GM12874 (cell line): ENCODE results near the gene TTL.

Experiments
- CTCF ChIP-seq: IDR thresholded peaks from 2 replicates; pipeline ENCODE4 v1.5.1; 2011; ENCODE audit warnings: low read depth, mild to moderate bottlenecking, control low read depth, low read length, moderate library complexity; ENCODE audit not compliant: insufficient read depth

TTL gene

GRCh38 chr2:112534826-112535225 is 52.9 kb downstream of the TTL start:
- no peak for TF ChIP-seq CTCF

GRCh38 chr2:112539306-112539705 is 57.4 kb downstream of the TTL start:
- no peak for TF ChIP-seq CTCF

GRCh38 chr2:112540906-112541305 is 59.0 kb downstream of the TTL start:
- no peak for TF ChIP-seq CTCF

- no peak for TF ChIP-seq CTCF
These were observed 59.6 kb downstream of the TTL start for GRCh38 chr2:112541315-112542122.

GRCh38 chr2:112542123-112542983 is 60.4 kb downstream of the TTL start, which contains the start of gene POLR1B:
Gene POLR1B (plus strand): TSS chr2:112542465. CDS start chr2:112542495, 30 bp downstream.
- no peak for TF ChIP-seq CTCF

GRCh38 chr2:112542984-112543661 is 61.2 kb downstream of the TTL start:
- TF ChIP-seq CTCF, result no peak

GRCh38 chr2:112547333-112547732 is 65.4 kb downstream of the TTL start:
- TF ChIP-seq CTCF, result no peak
